Stimulated activated CD4-positive, alpha-beta T cell treated with anti-CD3 and anti-CD28 coated beads, Interleukin-15, amount 100 ng/mL, for 48 hours (primary cell): ENCODE data around the gene PCDH12.
A peak's percentile ranks its signal among the peaks of the same experiment; 100 is the strongest.

Experiments
- DNase-seq, 2 donors: peaks; one replicate each; pipeline ENCODE4 v3.0.0-alpha.2; 2020; ENCODE audit warnings: low read depth in 2 of 2

PCDH12 gene

DNA sequence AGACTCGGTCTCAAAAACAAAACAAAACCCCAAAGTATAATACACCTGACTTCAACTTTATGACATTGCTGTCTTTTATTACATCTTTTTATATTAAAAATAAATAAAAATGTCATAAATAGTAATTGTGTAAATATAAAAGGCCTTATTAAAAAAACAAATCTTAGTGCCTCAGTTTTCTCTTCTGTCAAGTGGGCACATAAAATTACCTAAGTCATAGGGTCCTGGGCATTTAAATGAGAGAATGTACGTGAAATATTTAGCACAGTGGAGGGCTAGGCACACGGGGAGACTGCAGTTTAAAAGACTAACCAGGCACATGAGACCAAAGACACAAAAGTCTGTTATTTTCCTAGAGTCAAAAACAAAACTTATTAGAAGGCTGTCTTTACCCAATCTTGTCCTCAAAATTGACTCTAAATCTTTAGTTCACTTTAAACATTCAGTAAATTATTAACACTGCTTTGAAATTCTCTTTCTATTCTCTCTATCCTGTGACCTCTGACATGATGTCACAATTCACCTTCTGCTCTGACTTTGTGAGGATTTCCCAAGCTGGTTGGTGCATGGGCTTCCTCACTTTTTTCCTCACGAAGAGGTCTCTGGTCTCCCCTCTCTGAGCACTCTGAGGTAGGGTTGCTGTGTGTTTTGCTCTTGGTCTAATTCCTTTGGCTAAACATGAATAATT is 8.4 kb upstream of the PCDH12 start:
- DNase-seq, result no peak

DNA sequence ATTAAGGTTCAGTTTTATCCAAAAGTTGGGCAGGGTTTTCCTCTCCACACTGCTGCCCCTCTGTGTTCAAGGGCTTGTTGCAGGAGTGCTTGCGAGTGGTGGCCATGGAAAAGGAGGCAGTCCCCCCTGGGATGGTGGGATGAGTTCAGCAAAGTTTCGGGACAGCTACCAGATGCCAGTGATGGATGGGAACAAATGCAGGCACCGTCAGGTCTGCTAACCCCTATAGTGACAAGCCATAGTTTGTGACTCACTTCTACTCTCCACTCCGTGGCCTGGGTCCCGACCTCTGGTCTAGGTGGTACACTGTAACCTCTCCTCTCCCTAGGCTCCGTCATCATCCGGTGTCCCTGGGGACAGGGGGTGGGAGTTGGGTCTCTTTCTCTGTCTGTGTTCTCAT is 7.1 kb upstream of the PCDH12 start:
- no peak for DNase-seq

DNA sequence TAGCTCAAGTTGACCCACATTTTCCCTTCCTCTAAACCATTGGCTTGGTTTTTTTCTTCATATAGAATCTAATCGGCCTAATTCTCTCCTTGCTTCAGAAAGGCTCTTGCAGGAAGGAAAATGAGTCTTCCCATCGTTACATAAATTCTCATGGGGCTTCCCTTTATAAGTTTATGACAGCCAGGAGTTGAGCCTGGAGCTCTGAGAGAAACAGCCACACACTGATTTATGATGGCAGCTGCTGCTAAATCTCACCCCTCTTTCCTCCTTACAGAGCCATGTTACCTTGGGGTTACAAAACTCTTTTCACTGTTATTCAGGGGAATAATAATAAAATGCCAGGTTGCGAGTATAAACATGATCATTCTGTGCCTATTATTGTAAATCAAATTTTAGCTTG is 5.7 kb upstream of the PCDH12 start:
- no peak for DNase-seq

DNA sequence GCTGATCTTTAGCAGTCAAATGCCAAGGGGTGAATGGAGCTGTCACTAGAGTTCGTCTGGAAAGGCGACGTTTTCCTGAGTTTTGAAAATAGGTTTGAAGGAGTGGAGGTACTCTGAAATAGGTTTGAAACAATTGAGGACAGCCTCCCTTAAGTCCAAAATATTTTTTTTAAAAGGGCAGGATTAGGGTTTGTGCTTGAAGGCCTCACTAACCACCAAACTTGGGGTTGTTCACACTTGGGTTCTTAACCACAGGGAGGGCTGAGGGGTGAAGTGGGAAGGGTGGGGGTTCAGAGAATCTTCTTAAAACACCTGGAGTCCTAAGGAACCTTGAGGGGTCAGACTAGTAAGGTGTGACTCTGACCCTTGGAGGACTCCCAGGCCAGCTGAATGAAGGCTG is 3.5 kb upstream of the PCDH12 start:
- DNase-seq, result no peak

DNA sequence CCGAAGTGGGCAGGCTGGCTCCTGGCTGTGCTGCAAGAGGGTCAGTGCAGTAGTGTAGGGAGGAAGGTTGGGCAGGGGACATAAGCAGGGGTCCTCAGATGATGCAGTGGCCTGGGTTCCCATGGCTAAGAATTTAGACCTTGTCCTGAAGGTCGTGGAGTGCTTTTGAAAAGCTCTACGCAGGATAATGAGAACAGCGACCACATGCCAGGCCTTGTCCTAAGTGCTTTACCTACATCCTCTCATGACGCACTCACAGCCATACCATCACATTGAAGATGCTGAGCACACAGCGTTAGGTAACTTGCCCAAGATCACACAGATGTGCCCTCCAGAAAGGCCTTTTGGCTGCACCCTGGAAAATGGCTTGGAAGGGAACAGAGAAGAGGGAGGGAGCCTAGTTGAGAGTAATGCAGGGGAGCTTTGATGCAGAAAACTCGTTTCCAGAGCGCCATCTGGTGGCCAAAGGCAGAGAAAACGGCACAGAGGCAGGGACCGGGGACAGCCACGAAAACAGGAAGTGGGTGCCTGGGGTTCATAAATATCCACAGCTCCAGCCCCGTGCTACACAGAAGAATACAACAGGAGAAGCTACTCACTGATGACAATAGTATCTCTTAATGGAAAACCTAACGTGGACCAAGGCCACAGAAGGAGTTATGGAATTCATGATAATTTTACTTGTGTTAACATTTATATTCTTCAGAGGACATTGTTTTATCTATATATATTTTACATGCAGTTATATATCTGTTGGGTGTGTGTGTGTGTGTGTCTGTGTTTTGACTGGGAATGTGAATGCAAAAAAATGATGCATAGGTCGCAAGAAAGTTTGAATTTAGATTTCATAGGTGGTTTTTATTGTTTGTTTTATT is 2.7 kb upstream of the PCDH12 start:
- peak; percentile 71 to 84 for DNase-seq

DNA sequence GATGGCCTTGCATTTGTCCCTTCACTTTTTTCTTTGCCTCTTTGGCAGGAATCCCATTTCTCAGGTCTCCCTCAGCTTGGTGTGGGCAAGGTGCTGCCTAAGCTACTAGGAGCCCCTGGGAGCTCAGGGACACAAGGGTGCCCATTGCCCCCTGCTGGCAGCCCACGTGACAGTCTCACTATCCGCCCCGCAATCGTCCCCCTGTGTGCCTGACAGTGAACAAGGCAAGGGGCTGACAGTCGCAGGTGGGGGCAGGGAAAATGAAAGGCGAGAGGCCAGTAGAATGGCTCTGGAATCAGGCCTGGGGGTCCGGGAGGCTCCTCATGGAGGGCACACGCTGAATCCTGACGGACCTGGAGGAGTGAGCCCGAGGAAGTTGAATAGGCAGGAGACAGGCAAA is 2.0 kb upstream of the PCDH12 start:
- no peak for DNase-seq

DNA sequence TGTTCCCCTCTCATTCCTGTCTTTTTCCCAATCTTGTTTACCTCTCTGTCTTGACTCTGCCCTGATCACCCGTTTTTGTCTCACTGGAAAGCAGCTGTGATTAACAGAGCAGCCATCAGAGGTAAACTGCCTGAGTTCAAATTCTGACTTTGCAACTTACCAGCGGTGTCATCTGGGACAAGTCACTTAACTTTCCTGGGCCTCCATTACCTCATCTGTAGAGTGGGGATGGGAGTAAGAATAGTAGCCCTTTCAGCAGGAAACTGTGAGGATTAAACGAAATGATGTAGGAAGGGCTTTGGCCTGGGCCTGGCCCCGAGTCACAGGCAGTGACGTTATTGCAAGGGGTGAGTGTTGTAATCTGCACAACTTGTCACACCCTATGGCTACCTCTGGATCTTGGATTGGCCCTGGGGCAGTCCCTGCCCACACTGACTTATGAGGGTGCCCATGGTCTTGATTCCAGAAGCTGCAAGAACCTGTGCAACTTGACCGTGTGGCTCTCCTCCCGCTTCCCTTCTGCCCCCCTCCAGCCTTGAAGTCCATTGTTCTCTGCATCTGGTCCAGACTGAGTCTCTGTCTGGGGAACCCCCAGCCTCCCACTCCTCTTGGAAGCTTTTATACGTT is 657 bp upstream of the PCDH12 start:
- no peak for DNase-seq

DNA sequence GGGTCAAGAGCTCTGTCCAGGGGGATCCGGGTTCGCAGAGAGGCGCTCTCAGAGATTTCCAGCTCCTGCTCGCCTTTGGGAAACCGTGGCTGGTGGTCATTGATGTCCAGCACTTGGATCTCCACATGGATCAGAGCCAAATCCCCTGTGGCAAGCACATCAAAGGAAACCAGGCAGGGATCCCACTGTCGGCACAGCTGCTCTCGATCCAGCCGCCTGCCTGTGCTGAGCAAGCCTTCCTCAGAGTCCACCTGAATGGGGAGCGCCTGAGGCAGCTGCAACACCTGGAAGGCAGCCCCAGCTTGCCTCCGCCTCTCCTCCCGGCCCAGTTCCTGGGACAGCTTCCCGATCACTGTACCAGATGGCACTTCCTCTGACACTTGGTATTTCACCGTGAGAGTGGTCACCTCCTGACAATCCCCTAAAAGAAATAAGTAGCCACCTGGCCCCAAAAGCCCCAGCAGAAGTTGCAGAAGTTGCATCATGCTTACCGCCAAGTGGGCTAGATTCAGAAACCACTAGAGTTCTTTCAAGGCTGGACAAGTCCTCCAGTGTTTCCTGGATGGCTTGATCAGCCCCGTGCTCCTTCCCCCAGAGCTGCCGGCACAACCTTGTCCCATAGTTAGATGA is 520 bp downstream of the PCDH12 start:
- DNase-seq, result no peak

DNA sequence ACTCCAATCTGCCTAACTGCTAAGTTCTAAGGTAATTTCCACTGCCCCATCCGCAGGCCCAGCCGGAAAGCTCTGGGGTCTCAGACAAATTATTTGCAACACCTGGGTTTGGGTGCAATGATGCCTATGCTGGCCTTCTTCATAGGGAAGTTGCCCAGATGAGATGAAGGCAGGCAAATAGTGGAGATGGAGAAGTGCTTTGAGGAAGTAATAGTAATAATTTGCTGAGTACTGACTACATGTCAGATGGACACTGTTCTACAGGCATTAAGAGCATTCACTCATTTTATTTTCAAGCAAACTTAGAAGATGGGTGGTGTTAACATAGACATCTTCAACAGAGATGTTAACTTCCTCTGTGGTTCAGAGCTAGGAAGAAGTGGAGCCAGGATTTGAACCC is 3.8 kb downstream of the PCDH12 start:
- DNase-seq, result no peak

DNA sequence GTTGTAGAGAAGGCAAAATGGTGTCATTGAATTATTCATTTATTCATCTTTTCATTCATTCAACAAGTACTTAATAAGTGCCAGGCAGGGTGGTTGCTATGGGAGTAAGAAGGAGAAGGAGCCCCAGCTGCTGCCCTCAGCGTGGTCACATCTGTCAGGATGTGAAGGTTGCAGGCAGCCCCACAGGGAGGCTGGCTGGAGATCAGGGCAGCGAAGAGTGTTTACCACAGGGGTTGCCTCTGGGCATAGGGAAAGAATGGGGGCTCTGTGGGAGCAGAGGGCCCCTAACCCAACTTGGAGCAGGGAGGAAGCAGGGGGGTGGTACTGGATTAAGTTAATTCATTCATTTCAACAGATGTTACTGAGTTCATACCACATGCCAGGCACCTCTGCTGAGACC is 6.0 kb downstream of the PCDH12 start:
- no peak for DNase-seq

DNA sequence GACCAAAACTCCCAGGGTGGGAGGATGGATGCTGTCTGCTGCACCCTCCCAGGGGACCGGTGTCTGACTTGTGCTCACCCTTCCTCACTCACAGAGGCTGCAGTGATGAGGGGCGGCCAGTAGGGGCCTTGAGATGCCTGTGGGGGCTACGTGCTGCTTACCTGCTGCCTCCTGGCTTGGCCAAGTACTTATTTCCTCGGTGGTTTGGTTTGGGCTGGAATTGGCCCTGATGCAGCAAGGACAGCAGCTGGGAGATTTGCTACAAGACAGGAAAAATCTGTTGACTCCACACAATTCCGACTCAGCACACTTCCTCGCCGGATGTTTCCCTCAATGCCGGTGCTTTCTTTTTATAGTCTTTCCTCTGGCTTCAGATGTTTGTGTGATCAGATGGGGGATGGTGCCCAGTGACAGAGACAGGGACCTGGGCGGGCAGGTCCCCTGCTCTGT is 6.6 kb downstream of the PCDH12 start:
- peak in 1 of 2 donors; percentile 39 for DNase-seq

DNA sequence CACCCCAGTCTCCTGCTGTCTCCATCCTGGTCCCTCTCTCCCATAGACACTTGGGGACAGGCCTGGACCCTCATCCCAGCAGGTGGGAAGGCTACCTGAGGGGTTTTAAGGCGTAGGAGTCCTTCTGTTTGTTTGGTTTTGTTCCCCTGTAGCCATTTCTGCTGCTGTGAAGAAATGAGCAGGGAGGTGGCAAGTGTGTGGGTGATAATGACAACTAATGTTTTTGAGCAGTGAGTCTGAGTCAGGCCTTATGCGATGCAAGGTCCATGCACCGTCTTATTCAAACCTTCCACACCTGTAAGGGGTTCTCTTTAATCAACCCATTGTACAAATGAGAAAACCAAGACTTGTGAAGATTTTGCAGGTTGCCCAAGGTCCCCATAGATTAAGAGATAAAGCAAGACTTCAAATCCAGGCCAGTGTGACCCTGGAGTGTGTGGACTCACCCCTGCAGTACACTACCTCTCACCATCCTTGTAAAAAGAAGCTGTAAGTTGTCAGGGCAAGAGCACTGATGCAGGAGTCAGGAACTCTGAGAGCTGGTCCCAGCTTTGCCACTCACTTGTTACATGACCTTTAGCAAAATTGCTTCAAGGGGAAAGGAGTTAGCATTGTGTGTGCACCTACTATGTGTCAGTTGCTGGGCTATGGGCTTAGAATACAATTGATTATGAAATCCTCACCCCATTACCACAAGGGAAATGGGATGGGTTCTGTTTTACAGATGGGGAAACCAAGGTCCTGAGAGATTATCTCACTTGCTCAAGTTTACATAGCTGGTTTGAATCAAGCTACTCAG is 7.6 kb downstream of the PCDH12 start:
- no peak for DNase-seq

DNA sequence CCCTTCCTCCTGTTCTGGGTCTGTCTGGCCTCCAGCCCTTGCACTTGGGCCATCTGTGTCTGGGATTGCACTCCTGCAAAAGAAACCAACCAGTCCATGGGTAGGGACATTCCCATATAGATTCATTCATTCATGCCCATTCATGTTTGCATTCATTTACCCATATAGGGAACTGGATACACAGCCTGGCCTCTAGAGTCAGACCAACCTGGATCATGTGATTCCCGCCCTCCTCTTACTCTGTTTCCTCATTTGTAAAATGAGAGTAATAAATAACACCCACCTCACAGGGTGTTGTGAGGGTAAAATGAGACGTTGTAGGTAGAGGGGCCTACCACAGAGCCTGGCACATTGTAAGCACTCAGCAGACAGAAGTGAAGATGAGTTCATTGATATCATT is 8.5 kb downstream of the PCDH12 start:
- no peak for DNase-seq

DNA sequence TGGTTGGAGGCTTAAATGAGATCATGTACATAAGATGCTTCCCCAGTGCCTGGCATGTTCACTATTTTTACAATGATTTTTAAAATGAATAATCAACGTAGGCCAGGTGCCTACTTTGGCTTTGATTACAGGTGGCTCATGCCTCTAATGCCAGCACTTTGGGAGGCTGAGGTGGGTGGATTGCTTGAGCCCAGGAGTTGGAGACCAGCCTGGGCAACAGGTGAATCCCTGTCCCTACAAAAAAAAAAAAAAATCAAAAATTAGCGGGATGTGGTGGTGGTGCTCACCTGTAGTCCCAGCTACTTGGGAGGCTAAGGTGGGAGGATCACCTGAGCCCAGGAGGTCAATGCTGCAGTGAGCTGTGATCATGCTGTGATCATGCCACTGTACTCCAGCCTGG is 9.2 kb downstream of the PCDH12 start:
- DNase-seq, result no peak

DNA sequence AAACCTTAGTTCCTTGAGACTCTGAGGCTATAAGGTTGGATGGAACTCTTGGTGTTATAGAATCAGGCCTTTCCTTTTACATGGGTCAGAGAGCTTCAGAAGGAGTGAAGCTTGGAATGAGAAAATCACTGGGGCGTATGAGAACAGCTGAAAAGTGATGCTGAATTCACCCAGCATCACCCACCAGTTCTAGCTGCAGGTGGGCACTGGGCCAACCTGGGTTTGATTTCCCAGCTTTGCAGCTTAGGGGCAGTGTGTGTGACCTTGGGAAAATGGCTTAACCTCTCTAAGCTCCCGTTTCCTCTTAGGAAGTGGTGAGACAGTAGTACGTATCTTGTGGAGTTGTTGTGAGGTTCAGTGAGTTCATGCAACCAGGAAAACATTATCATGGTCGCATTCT is 10.7 kb downstream of the PCDH12 start:
- DNase-seq, result no peak

DNA sequence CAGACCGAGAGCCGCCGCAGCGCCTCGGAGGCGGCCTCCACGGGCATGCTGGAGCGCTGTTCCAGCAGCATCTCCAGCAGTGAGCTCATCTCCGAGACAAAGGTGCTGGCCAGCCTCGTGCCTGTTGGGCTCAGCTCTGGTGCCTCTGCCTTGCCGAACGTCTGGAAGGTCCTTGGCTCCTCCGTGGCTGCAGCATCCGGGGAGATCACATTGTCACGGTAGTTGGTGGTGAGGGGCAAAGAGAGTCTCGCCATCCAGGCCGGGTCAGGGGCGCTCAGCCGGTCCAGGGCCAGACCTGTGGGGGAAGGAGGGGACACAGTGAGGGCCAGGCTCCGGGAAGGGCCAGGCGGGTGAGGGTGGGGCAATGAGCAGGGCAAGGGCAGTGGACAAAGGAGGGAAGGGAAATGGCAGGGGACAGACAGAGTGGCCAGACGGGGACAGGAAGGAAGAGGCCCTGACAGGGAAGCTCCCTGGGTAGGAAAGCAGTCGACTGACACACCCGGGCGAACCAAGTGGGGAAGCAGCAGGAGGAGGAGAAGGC is 12.4 kb downstream of the PCDH12 start:
- DNase-seq, result no peak

DNA sequence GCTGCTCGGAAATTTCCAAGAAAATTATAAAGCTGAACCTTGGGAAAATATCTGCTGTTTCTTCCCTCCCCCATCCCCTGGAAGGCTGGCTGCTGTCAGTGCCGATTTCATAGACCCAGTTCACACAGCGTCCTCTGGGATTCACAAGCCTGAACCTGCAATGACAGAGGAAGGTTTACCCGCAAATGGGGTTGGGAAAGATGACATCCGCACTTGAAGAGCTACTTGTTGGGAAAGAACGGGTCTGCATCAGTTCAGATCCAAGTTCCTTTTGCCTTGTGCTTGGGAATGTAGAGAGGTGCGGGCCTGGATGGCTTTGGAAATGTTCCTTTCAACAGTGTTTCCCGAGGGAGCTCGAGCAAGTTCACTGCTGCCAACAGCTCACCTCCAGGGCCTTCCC is 13.9 kb downstream of the PCDH12 start:
- DNase-seq, result no peak

DNA sequence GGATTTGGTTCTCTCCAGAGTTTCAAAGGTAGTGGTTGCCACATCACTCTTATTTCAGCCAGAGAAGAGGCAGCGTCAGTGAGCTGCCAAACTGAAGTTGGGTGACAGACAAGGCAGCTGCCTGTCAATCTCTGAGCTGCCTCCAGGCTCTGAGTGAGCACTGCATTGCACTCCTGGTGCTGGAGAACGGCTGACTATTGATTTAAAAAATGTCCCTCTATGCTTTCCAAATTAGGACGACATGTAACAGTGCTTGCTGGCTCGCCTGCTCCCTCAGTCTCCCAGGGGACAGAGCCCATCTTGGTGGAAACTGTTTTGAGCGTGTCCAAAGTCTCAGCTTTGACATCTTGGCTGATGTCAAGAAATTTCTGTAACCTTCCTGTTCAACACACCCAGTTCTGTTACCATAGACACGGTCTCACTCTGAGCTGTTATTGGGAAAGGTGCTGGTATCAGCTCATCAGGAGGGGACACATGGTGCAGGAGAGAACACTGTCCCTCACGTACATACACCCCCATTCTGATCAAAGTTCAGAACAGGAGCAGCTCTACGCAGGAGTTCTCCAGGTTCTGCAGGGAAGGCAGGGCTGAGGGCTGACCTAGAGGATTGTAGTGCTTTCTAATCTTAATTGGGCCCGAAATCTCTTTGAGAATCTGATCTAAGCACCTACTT is 15.7 kb downstream of the PCDH12 start:
- no peak for DNase-seq

DNA sequence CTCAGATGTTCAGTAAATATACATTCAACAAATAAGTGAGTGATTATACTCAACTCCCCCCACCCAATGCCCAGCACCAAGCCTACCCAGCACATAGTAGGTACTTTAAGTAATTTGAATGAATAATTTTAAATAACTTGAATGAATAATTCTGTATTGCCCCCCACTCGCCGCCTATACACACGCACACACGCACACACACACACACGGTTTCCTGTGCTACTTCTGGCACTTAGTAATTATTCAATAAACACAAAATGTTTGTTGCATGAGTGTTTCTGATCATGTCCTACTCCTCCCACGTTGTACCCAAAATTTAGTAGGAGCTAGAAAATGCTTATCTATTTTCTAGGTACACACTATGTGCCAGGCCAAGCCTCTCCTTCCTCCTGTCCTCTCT is 16.2 kb downstream of the PCDH12 start:
- DNase-seq, result no peak

DNA sequence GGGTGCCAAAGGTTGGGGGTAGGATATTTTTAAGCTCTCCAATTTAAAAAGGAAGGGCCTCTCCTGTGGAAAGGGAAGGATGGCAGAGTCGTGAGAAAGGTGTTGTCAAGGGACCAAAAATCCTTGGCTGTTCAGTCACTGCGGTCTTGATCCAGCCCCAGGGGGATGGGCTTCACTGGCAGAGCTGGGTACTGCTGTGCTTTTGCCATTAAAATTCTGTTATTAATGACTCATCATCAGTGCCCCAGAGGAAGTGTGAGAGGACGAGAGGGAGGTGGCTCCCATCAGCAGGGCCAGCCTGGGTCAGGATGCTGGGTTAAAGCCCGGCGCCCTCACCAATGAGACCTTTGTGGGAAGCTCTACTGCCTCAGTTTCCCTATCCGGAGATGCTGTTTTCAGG is 16.7 kb downstream of the PCDH12 start:
- DNase-seq, result no peak
